Prostate gland (tissue), 2 donors: ENCODE measurements around the gene APOL3. TPM values are rescaled to one million over a fixed set of nuclear protein-coding genes. Genes with fewer than 3 reads are reported as not detected.

Experiments
- DNase-seq: peaks from one replicate; pipeline ENCODE4 v3.0.0-alpha.2; 2019; ENCODE audit warnings: low spot score
- H3K27ac ChIP-seq, 2 donors: fragments of 200-600 bp; sonication (generic); 2 replicates each; pipeline ENCODE4 v1.5.1; 2017 to 2019
- H3K27me3 ChIP-seq: fragments of 200-600 bp; sonication (generic); replicated peaks from 2 replicates; pipeline ENCODE4 v1.5.1; 2019; ENCODE audit not compliant: insufficient read depth
- H3K36me3 ChIP-seq, 2 donors: fragments of 200-600 bp; sonication (generic); 1 replicate in 1 of 2; 2 replicates in 1 of 2; pipeline versions ENCODE4 v1.5.1 to v1.8.1; 2017 to 2019
- H3K4me1 ChIP-seq: fragments of 200-600 bp; sonication (generic); replicated peaks from 2 replicates; pipeline ENCODE4 v1.5.1; 2019
- H3K4me3 ChIP-seq, 2 donors: fragments of 200-600 bp; sonication (generic); 2 replicates each; pipeline ENCODE4 v1.5.1; 2017 to 2019
- H3K9me3 ChIP-seq: fragments of 200-600 bp; sonication (generic); 2 replicates; pipeline ENCODE4 v1.5.1; 2017
- POLR2A ChIP-seq: fragments of 450-650 bp; IDR thresholded peaks from one replicate; pipeline ENCODE4 v1.6.1; 2016; ENCODE audit warnings: antibody characterized with exemption, mild to moderate bottlenecking
- POLR2AphosphoS5 ChIP-seq: sonication (generic); formaldehyde crosslinking; IDR thresholded peaks from one replicate; pipeline ENCODE4 v1.6.1; 2017; ENCODE audit warnings: antibody characterized with exemption
- WGBS: methylation state at CpG from one replicate; pipeline ENCODE4 v1.1.5; 2018; 5-methylcytosine and 5-hydroxymethylcytosine counted together
- intact Hi-C: fragments of 100-400 bp; cut with DNase I; formaldehyde crosslinking; loops from one replicate; pipeline ENCODE4 v1.14.2; 2022
- total RNA-seq, 2 donors: library from RNA; depleted of rRNA; stranded (reverse); fragments of >200 nt; gene quantifications; one replicate each; pipeline ENCODE4 v1.1.0, GENCODE V29; 2016
- TF ChIP-seq, protein P1 (sequence below), 4 experiments: fragments of 200-600 bp in 2 of 4; fragments of 450-650 bp in 2 of 4; sonication (generic) in 2 of 4; IDR thresholded peaks; 1 replicate in 3 of 4; 2 replicates in 1 of 4; pipeline ENCODE4 v1.5.1; 2016 to 2019; ENCODE audit warnings: antibody characterized with exemption in 4 of 4, mild to moderate bottlenecking in 2 of 4, moderate library complexity in 2 of 4

The APOL3 gene
- total RNA-seq, 2 donors from 2014 or later, result 18.8 to 32.2 TPM

GRCh38 chr22:36166518-36167220 lies 6.1 kb upstream of the APOL3 start:
- WGBS, result 78% methylated on average over 10 of the region's 10 CpGs
- H3K27ac ChIP-seq, result no peak overlapping the region
- H3K27me3 ChIP-seq, result no peaks in the 10 kb centered on the region
- intact Hi-C loops, result no loop called here
- no peak for DNase-seq
- H3K4me1 ChIP-seq, result no peaks in the 10 kb centered on the region
- TF ChIP-seq POLR2A (no peak), POLR2AphosphoS5 (no peak)
- TF ChIP-seq, protein P1, sequence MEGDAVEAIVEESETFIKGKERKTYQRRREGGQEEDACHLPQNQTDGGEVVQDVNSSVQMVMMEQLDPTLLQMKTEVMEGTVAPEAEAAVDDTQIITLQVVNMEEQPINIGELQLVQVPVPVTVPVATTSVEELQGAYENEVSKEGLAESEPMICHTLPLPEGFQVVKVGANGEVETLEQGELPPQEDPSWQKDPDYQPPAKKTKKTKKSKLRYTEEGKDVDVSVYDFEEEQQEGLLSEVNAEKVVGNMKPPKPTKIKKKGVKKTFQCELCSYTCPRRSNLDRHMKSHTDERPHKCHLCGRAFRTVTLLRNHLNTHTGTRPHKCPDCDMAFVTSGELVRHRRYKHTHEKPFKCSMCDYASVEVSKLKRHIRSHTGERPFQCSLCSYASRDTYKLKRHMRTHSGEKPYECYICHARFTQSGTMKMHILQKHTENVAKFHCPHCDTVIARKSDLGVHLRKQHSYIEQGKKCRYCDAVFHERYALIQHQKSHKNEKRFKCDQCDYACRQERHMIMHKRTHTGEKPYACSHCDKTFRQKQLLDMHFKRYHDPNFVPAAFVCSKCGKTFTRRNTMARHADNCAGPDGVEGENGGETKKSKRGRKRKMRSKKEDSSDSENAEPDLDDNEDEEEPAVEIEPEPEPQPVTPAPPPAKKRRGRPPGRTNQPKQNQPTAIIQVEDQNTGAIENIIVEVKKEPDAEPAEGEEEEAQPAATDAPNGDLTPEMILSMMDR (IDR thresholded peaks at IDR 0.05), result no peak
- H3K4me3 ChIP-seq, result no peak overlapping the region
- H3K9me3 ChIP-seq, result no peaks in the 10 kb centered on the region
- H3K36me3 ChIP-seq, result no peaks in the 10 kb centered on the region

GRCh38 chr22:36166086-36166485 lies 5.5 kb upstream of the APOL3 start:
- TF ChIP-seq POLR2AphosphoS5 (no peak), POLR2A (no peak)
- TF ChIP-seq, protein P1 (IDR thresholded peaks at IDR 0.05), result no peak
- no peaks in the 10 kb centered on the region for H3K36me3 ChIP-seq

GRCh38 chr22:36165141-36165540 lies 4.6 kb upstream of the APOL3 start:
- WGBS, result 85% methylated on average over 2 of the region's 2 CpGs
- no peak overlapping the region for H3K27ac ChIP-seq
- TF ChIP-seq POLR2AphosphoS5 (no peak), POLR2A (no peak)
- TF ChIP-seq, protein P1 (IDR thresholded peaks at IDR 0.05), result no peak
- intact Hi-C loops, result no loop called here
- no peak for DNase-seq
- H3K4me1 ChIP-seq, result no peaks in the 10 kb centered on the region
- H3K4me3 ChIP-seq, result no peak overlapping the region
- no peaks in the 10 kb centered on the region for H3K36me3 ChIP-seq
- no peaks in the 10 kb centered on the region for H3K9me3 ChIP-seq
- H3K27me3 ChIP-seq, result no peaks in the 10 kb centered on the region

More at GRCh38 chr22:36166086-36166485, 5.5 kb upstream of the APOL3 start:
- WGBS, result 84% methylated on average over 3 of the region's 3 CpGs
- no peak overlapping the region for H3K4me3 ChIP-seq
- H3K27ac ChIP-seq, result no peak overlapping the region
- DNase-seq, result no peak
- H3K4me1 ChIP-seq, result no peaks in the 10 kb centered on the region
- no peaks in the 10 kb centered on the region for H3K27me3 ChIP-seq
- intact Hi-C loops, result no loop called here
- no peaks in the 10 kb centered on the region for H3K9me3 ChIP-seq

DNA sequence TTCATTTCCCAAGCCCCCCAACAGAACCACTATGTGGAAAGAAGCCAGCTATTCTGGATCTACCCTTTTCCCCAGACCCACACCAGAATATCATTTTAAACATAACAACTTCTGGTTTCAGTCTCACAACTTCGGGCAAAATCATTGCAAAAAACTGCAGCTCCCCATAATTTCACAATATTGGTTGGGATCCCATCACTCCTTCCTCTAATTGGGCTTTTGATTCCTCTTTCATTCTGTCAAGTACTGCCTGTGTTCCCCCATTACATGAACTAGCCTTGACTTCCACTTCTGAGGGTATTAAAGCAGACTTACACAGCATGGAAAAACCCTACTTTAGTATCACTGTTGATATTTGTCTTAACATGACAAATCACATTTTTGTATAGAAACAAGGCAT lies 4.1 kb upstream of the APOL3 start:
- 91% methylated on average over 1 of the region's 1 CpG for WGBS
- Histone ChIP-seq H3K9me3 (no peaks in the 10 kb centered on the region), H3K4me3 (no peak overlapping the region), H3K27ac (no peak overlapping the region), H3K4me1 (peaks cover 3% of the 10 kb centered on the region), H3K36me3 (no peaks in the 10 kb centered on the region), H3K27me3 (no peaks in the 10 kb centered on the region)
- intact Hi-C loops, result no loop called here
- TF ChIP-seq POLR2AphosphoS5 (no peak), POLR2A (no peak)
- TF ChIP-seq, protein P1 (IDR thresholded peaks at IDR 0.05), result no peak
- DNase-seq, result no peak

GRCh38 chr22:36163497-36163896 lies 2.9 kb upstream of the APOL3 start:
- H3K4me1 ChIP-seq, result peaks cover 3% of the 10 kb centered on the region
- H3K27ac ChIP-seq, result no peak overlapping the region
- intact Hi-C loops, result no loop called here
- no peaks in the 10 kb centered on the region for H3K36me3 ChIP-seq
- H3K9me3 ChIP-seq, result no peaks in the 10 kb centered on the region
- WGBS, result 96% methylated on average over 2 of the region's 2 CpGs
- H3K27me3 ChIP-seq, result no peaks in the 10 kb centered on the region
- H3K4me3 ChIP-seq, result no peak overlapping the region
- DNase-seq, result no peak
- TF ChIP-seq POLR2A, result no peak
